IMR-90 (cell line): ENCODE data around the gene MORC2. TPM values are rescaled to one million over a fixed set of nuclear protein-coding genes. Genes with fewer than 3 reads are reported as not detected.

Source experiments
- ATAC-seq: fragments of 200-7000 bp; cut with Tn5 transposase; 2 replicates; pipeline ENCODE4 v1.9.1; 2020; ENCODE audit warnings: low read depth, mild to moderate bottlenecking, moderate library complexity
- BruUV-seq: library from RNA; stranded (reverse); fragments of 400-500 nt; replicated peaks from 2 replicates; lab custom pipeline; 2021; lab: Mats Ljungman, UMichigan
- CTCF ChIA-PET: fragments of 300-600 bp; formaldehyde crosslinking; extraction: SDS; loops from one replicate; lab custom pipeline; 2021; ENCODE audit warnings: antibody characterized with exemption; lab: Yijun Ruan, JAX
- POLR2A ChIA-PET: fragments of 300-600 bp; sonication (Branson Sonifier 250); formaldehyde crosslinking; loops from one replicate; lab custom pipeline; 2022; ENCODE audit warnings: antibody characterized with exemption; ENCODE audit not compliant: unreplicated experiment; lab: Charles Lee
- DNase-seq: peaks from one replicate; pipeline ENCODE4 v3.0.0; 2013
- H2AFZ ChIP-seq: replicated peaks from 2 replicates; pipeline ENCODE3; 2013; ENCODE audit warnings: low read length, mild to moderate bottlenecking; ENCODE audit not compliant: poor library complexity
- H2AK5ac ChIP-seq: 2 replicates; pipeline ENCODE4 v1.6.1; 2013; ENCODE audit warnings: low read depth, low read length, inconsistent platforms
- H2AK9ac ChIP-seq: replicated peaks from 2 replicates; pipeline ENCODE3; 2013; ENCODE audit warnings: mild to moderate bottlenecking, low read depth, low read length, moderate library complexity; ENCODE audit not compliant: poor library complexity
- H2BK120ac ChIP-seq: 2 replicates; pipeline ENCODE4 v1.6.1; 2013; ENCODE audit warnings: low read depth, low read length, inconsistent platforms
- H2BK15ac ChIP-seq: 3 replicates; pipeline ENCODE4 v1.6.1; 2013; ENCODE audit warnings: low read depth, low read length, inconsistent platforms
- H2BK20ac ChIP-seq: 2 replicates; pipeline ENCODE4 v1.6.1; 2013; ENCODE audit warnings: low read depth, mild to moderate bottlenecking, inconsistent platforms, low read length, moderate library complexity
- H2BK5ac ChIP-seq: 2 replicates; pipeline ENCODE4 v1.6.1; 2013; ENCODE audit warnings: mild to moderate bottlenecking, low read depth, low read length, inconsistent platforms; ENCODE audit not compliant: poor library complexity, severe bottlenecking
- H3K14ac ChIP-seq: replicated peaks from 2 replicates; pipeline ENCODE4 v1.6.1; 2013; ENCODE audit warnings: low read depth, low read length, inconsistent platforms
- H3K18ac ChIP-seq: 2 replicates; pipeline ENCODE4 v1.6.1; 2013; ENCODE audit warnings: low read depth, low read length, control low read depth
- H3K23ac ChIP-seq: 2 replicates; pipeline ENCODE4 v1.6.1; 2013; ENCODE audit warnings: low read depth, low read length, inconsistent platforms
- H3K27ac ChIP-seq: 2 replicates; pipeline ENCODE4 v1.5.1; 2013; ENCODE audit warnings: mild to moderate bottlenecking, control low read depth, low read length; ENCODE audit not compliant: insufficient read depth
- H3K27me3 ChIP-seq: 2 replicates; pipeline ENCODE4 v1.6.1; 2013; ENCODE audit warnings: low read length; ENCODE audit not compliant: control insufficient read depth, insufficient read depth
- H3K36me3 ChIP-seq: 2 replicates; pipeline ENCODE4 v1.6.1; 2013; ENCODE audit warnings: low read length, mixed read lengths; ENCODE audit not compliant: control insufficient read depth, insufficient read depth
- H3K4ac ChIP-seq: 2 replicates; pipeline ENCODE4 v1.6.1; 2013; ENCODE audit warnings: low read depth, low read length, inconsistent platforms
- H3K4me1 ChIP-seq: 2 replicates; pipeline ENCODE4 v1.6.1; 2013; ENCODE audit warnings: low read length, mixed read lengths; ENCODE audit not compliant: control insufficient read depth, insufficient read depth
- H3K4me2 ChIP-seq: 2 replicates; pipeline ENCODE4 v1.6.1; 2013; ENCODE audit warnings: low read depth, mild to moderate bottlenecking, control low read depth, low read length, moderate library complexity
- H3K4me3 ChIP-seq: 2 replicates; pipeline ENCODE4 v1.5.1; 2013; ENCODE audit warnings: low read depth, mild to moderate bottlenecking, control low read depth, low read length, moderate library complexity; ENCODE audit not compliant: insufficient read depth
- H3K56ac ChIP-seq: 2 replicates; pipeline ENCODE4 v1.6.1; 2013; ENCODE audit warnings: low read length, inconsistent platforms; ENCODE audit not compliant: insufficient read depth; ENCODE audit errors: extremely low read depth
- H3K79me1 ChIP-seq, 2 experiments: 2 replicates each; pipeline ENCODE4 v1.6.1; 2013; ENCODE audit warnings: low read length in 2 of 2, inconsistent platforms in 1 of 2, low read depth in 1 of 2
- H3K9ac ChIP-seq: 2 replicates; pipeline ENCODE4 v1.6.1; 2013; ENCODE audit warnings: low read depth, low read length, control low read depth
- H3K9me1 ChIP-seq: 2 replicates; pipeline ENCODE4 v1.6.1; 2013; ENCODE audit warnings: low read length, inconsistent platforms; ENCODE audit not compliant: insufficient read depth
- H3K9me3 ChIP-seq: 2 replicates; pipeline ENCODE4 v1.6.1; 2013; ENCODE audit warnings: low read length; ENCODE audit not compliant: control insufficient read depth, insufficient read depth
- H4K20me1 ChIP-seq: 2 replicates; pipeline ENCODE4 v1.6.1; 2013; ENCODE audit warnings: low read length, inconsistent platforms; ENCODE audit not compliant: insufficient read depth
- H4K5ac ChIP-seq: 2 replicates; pipeline ENCODE4 v1.6.1; 2013; ENCODE audit warnings: mild to moderate bottlenecking, low read depth, low read length, control low read depth
- H4K8ac ChIP-seq, 2 experiments: 2 replicates each; pipeline ENCODE4 v1.6.1; 2013; ENCODE audit warnings: low read depth in 2 of 2, low read length in 2 of 2, control low read depth in 1 of 2, inconsistent platforms in 1 of 2
- H4K91ac ChIP-seq: 2 replicates; pipeline ENCODE4 v1.6.1; 2013; ENCODE audit warnings: low read depth, low read length, inconsistent platforms; ENCODE audit not compliant: insufficient read depth
- BHLHE40 ChIP-seq: fragments of 150-350 bp; IDR thresholded peaks from 2 replicates; pipeline ENCODE4 v1.6.1; 2016; ENCODE audit warnings: mild to moderate bottlenecking, low read depth, low read length
- CHD1 ChIP-seq: IDR thresholded peaks from 2 replicates; pipeline ENCODE4 v1.6.1; 2012; ENCODE audit warnings: low read depth, low read length, improper control_type of control experiment
- CTCF ChIP-seq: conservative IDR thresholded peaks from 2 replicates; pipeline ENCODE4 v1.5.1; 2012; ENCODE audit warnings: mild to moderate bottlenecking, low read depth, low read length, improper control_type of control experiment
- FOS ChIP-seq: fragments of 150-350 bp; IDR thresholded peaks from 2 replicates; pipeline ENCODE4 v1.6.1; 2016; ENCODE audit warnings: low read depth, low read length
- MXI1 ChIP-seq: IDR thresholded peaks from 2 replicates; pipeline ENCODE4 v1.6.1; 2012; ENCODE audit warnings: low read depth, mild to moderate bottlenecking, low read length, moderate library complexity, borderline replicate concordance
- NFE2L2 ChIP-seq: fragments of 150-350 bp; IDR thresholded peaks from 2 replicates; pipeline ENCODE4 v1.6.1; 2016; ENCODE audit warnings: low read depth, mild to moderate bottlenecking, low read length
- RAD21 ChIP-seq: IDR thresholded peaks from 2 replicates; pipeline ENCODE4 v1.6.1; 2012; ENCODE audit warnings: low read length, improper control_type of control experiment
- RCOR1 ChIP-seq: IDR thresholded peaks from 2 replicates; pipeline ENCODE4 v1.6.1; 2012; ENCODE audit warnings: mild to moderate bottlenecking, low read length, improper control_type of control experiment; ENCODE audit not compliant: insufficient replicate concordance
- SMC3 ChIP-seq: fragments of 150-350 bp; IDR thresholded peaks from 2 replicates; pipeline ENCODE4 v1.6.1; 2016; ENCODE audit warnings: low read depth, mild to moderate bottlenecking, antibody characterized with exemption, low read length, moderate library complexity
- WGBS, 2 experiments: methylation state at CpG; one replicate each; pipeline versions ENCODE4 v1.1.5 to v1.1.7; 2013; ENCODE audit warnings: missing lambda C conversion rate in 2 of 2; ENCODE audit not compliant: insufficient read length in 1 of 2; ENCODE audit errors: extremely low coverage in 2 of 2; 5-methylcytosine and 5-hydroxymethylcytosine counted together
- dilution Hi-C: fragments of 300-500 bp; cut with HindIII; formaldehyde crosslinking; loops from one replicate; pipeline ENCODE4 v1.14.3; 2018; ENCODE audit warnings: low sequenced_read_pairs; ENCODE audit not compliant: unreplicated experiment
- in situ Hi-C: fragments of 300-500 bp; cut with MboI; formaldehyde crosslinking; loops from 3 replicates; pipeline ENCODE4 v1.14.3; 2019; ENCODE audit warnings: low sequenced_read_pairs, inconsistent platforms, mixed read lengths
- intact Hi-C: fragments of 100-400 bp; cut with micrococcal nuclease; formaldehyde crosslinking; loops from 2 replicates; pipeline ENCODE4 v1.10.0; 2022
- polyA plus RNA-seq, 3 experiments: library from polyadenylated mRNA; depleted of rRNA; stranded (reverse); fragments of >200 nt; gene quantifications; 2 replicates each; pipeline ENCODE4 v1.2.3, GENCODE V29; 2012; ENCODE audit warnings: low replicate concordance in 1 of 3
- total RNA-seq: library from RNA; depleted of rRNA; stranded (reverse); fragments of >200 nt; gene quantifications from 2 replicates; pipeline ENCODE4 v1.2.3, GENCODE V29; 2012
- TF ChIP-seq, protein P1 (sequence below): fragments of 150-350 bp; IDR thresholded peaks from 2 replicates; pipeline ENCODE4 v1.6.1; 2016; ENCODE audit warnings: low read depth, mild to moderate bottlenecking, low read length, moderate library complexity, borderline replicate concordance

MORC2 gene
- total and polyA plus RNA-seq, 2 of the 4 experiments (the other 2 are of a cell fraction), result 15.8 to 24.7 TPM

DNA sequence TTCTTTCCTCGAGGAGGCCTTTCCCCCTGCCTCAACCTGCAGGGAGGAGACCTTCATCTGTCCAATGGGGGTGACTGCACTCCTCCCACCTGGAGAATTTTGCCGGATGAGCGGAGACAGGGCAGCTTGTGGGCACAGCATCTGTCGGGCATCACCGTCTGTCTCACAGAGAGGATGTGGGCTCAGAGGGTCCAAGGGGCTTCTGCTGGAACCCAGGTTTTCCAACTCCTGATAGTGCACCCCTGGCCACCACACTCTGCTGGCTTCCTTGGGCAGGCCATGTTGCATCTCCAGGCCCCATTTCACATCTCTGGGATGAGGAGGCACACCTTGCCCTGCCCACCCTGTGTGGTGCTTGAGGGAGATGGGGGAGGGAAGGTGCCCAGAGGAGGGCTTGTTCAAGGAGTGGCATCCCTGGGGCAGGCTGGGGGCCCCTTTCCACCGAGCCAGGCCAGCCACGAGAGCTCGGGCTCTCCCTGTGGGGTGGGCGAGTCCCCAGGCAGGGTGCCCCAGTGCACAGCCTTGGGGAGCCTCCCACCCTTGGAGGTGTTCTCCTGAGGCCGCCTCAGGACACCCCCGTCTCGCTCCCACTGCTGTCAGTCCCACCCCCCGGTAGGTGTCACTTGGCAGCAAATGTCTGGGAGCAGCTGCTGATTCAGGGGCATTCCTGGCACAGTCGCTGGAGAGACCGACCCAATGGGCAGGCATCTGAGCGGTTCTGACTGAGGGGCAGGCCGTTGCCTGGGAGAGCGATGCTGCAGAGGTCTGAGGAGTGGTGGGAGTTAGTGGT, 84.2 kb downstream of the MORC2 start:
- Histone ChIP-seq H3K79me1 (no peaks in the 10 kb centered on the region), H4K20me1 (no peaks in the 10 kb centered on the region), H2BK5ac (no peak overlapping the region), H3K36me3 (no peaks in the 10 kb centered on the region), H2AK5ac (no peak overlapping the region), H2BK15ac (no peak overlapping the region), H2AFZ (no peak overlapping the region), H4K8ac (no peak overlapping the region), H3K9ac (no peak overlapping the region), H3K56ac (no peak overlapping the region), H2AK9ac (no peak overlapping the region), H3K4ac (no peak overlapping the region), H3K9me3 (no peaks in the 10 kb centered on the region), H3K14ac (no peak overlapping the region), H3K4me1 (no peaks in the 10 kb centered on the region; the same call in 1 of the 2 replicates), H3K23ac (no peak overlapping the region), H2BK120ac (no peak overlapping the region), H3K4me2 (no peak overlapping the region), H3K18ac (no peak overlapping the region), H3K4me3 (no peak overlapping the region), H3K27me3 (no peaks in the 10 kb centered on the region; the same call in 1 of the 2 replicates), H4K5ac (no peak overlapping the region), H2BK20ac (no peak overlapping the region), H3K9me1 (no peaks in the 10 kb centered on the region), H3K27ac (no peak overlapping the region), H4K91ac (no peak overlapping the region)
- no peak for ATAC-seq
- no TSS peak for BruUV-seq
- intact Hi-C loops, result no loop called here
- in situ Hi-C loops, result no loop called here
- ChIA-PET POLR2A (no interaction called here), CTCF (no interaction called here)
- dilution Hi-C loops, result no loop called here
- no peak for TF ChIP-seq SMC3
- no peak for TF ChIP-seq RCOR1
- no peak for TF ChIP-seq FOS
- TF ChIP-seq, protein P1, sequence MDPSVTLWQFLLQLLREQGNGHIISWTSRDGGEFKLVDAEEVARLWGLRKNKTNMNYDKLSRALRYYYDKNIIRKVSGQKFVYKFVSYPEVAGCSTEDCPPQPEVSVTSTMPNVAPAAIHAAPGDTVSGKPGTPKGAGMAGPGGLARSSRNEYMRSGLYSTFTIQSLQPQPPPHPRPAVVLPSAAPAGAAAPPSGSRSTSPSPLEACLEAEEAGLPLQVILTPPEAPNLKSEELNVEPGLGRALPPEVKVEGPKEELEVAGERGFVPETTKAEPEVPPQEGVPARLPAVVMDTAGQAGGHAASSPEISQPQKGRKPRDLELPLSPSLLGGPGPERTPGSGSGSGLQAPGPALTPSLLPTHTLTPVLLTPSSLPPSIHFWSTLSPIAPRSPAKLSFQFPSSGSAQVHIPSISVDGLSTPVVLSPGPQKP, result no peak
- no peak for TF ChIP-seq CTCF
- TF ChIP-seq MXI1, result no peak
- no peak for TF ChIP-seq BHLHE40
- TF ChIP-seq RAD21, result no peak
- TF ChIP-seq NFE2L2, result no peak
- no peak for TF ChIP-seq CHD1
- 81% methylated on average over 13 of the region's 18 CpGs; no CpG with 5 or more reads in 1 of the 2 experiments for WGBS, 2 experiments
- no peak for DNase-seq
